Gastrocnemius medialis (tissue), 4 donors: ENCODE measurements around the gene ITGB2.

Experiments used
- POLR2A ChIP-seq, 2 donors: fragments of 450-650 bp; IDR thresholded peaks; one replicate each; pipeline ENCODE4 v1.6.1; 2017; ENCODE audit warnings: antibody characterized with exemption in 2 of 2, mild to moderate bottlenecking in 2 of 2, moderate library complexity in 2 of 2
- TF ChIP-seq, protein P1 (sequence below), 5 experiments: fragments of 450-650 bp in 3 of 5; fragments of 200-600 bp in 2 of 5; sonication (generic) in 2 of 5; IDR thresholded peaks in 4 of 5; conservative IDR thresholded peaks in 1 of 5; 1 replicate in 4 of 5; 2 replicates in 1 of 5; pipeline ENCODE4 v1.5.1; 2016 to 2019; ENCODE audit warnings: antibody characterized with exemption in 5 of 5, mild to moderate bottlenecking in 3 of 5, moderate library complexity in 3 of 5

GRCh38 chr21:44888581-44889550 is 31.8 kb downstream of the ITGB2 start:
- TF ChIP-seq, protein P1, sequence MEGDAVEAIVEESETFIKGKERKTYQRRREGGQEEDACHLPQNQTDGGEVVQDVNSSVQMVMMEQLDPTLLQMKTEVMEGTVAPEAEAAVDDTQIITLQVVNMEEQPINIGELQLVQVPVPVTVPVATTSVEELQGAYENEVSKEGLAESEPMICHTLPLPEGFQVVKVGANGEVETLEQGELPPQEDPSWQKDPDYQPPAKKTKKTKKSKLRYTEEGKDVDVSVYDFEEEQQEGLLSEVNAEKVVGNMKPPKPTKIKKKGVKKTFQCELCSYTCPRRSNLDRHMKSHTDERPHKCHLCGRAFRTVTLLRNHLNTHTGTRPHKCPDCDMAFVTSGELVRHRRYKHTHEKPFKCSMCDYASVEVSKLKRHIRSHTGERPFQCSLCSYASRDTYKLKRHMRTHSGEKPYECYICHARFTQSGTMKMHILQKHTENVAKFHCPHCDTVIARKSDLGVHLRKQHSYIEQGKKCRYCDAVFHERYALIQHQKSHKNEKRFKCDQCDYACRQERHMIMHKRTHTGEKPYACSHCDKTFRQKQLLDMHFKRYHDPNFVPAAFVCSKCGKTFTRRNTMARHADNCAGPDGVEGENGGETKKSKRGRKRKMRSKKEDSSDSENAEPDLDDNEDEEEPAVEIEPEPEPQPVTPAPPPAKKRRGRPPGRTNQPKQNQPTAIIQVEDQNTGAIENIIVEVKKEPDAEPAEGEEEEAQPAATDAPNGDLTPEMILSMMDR (IDR thresholded peaks at IDR 0.05 in 4 of 5, conservative IDR thresholded peaks at IDR 0.05 in 1 of 5): no peak
- TF ChIP-seq POLR2A (IDR thresholded peaks at IDR 0.05): no peak
